ENCODE data around the gene PPIL1.

DNA sequence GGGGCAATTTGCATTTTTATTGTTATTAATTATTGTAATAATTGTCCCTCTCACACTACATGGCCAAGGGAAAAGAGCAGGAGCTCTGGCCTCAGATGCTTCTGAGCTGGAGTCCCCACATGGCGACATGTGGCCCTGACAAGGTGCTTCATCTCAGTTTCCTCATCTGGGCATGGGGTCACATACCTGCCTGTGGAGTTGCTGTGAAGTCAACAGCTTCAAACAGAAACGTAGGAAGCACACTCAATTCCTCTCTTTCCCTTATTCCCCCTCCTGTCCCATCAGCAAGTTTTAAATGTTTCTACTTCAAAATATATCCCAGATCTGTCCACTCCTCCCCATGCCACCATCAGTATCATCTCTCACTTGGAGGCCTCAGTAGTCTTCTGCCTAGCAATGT is 44.0 kb downstream of the PPIL1 start:
- TF ChIP-seq, protein P1, sequence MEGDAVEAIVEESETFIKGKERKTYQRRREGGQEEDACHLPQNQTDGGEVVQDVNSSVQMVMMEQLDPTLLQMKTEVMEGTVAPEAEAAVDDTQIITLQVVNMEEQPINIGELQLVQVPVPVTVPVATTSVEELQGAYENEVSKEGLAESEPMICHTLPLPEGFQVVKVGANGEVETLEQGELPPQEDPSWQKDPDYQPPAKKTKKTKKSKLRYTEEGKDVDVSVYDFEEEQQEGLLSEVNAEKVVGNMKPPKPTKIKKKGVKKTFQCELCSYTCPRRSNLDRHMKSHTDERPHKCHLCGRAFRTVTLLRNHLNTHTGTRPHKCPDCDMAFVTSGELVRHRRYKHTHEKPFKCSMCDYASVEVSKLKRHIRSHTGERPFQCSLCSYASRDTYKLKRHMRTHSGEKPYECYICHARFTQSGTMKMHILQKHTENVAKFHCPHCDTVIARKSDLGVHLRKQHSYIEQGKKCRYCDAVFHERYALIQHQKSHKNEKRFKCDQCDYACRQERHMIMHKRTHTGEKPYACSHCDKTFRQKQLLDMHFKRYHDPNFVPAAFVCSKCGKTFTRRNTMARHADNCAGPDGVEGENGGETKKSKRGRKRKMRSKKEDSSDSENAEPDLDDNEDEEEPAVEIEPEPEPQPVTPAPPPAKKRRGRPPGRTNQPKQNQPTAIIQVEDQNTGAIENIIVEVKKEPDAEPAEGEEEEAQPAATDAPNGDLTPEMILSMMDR (IDR thresholded peaks at IDR 0.05), result no peak
- no peak for TF ChIP-seq POLR2A (IDR thresholded peaks at IDR 0.05)
